PC-3 (cell line): Measurements from ENCODE around the gene DGKI. TPM values are rescaled to one million over a fixed set of nuclear protein-coding genes. Genes with fewer than 3 reads are reported as not detected.

Source experiments
- ATAC-seq: fragments of 200-7000 bp; cut with Tn5 transposase; 2 replicates; pipeline ENCODE4 v1.9.1; 2020; ENCODE audit warnings: mild to moderate bottlenecking, moderate library complexity
- BruUV-seq: library from RNA; stranded (reverse); fragments of 400-500 nt; replicated peaks from 2 replicates; lab custom pipeline; 2021; lab: Mats Ljungman, UMichigan
- CTCF ChIA-PET: fragments of 300-600 bp; sonication (Branson Sonifier 250); formaldehyde crosslinking; loops from one replicate; lab custom pipeline; 2022; ENCODE audit warnings: antibody characterized with exemption; lab: Charles Lee
- POLR2A ChIA-PET: fragments of 300-600 bp; sonication (Branson Sonifier 250); formaldehyde crosslinking; loops from one replicate; lab custom pipeline; 2022; ENCODE audit warnings: antibody characterized with exemption; ENCODE audit not compliant: unreplicated experiment; lab: Charles Lee
- DNase-seq: peaks from one replicate; pipeline ENCODE4 v3.0.0-alpha.2; 2015
- H2AFZ ChIP-seq: fragments of 300-600 bp; sonication (generic); 2 replicates; pipeline ENCODE4 v1.6.0; 2016; ENCODE audit warnings: antibody characterized with exemption, low read length
- H3F3A ChIP-seq: fragments of 300-600 bp; sonication (generic); one replicate; pipeline ENCODE4 v1.6.0; 2017; ENCODE audit warnings: antibody characterized with exemption, low read length, control low read depth, mild to moderate bottlenecking; ENCODE audit not compliant: unreplicated experiment
- H3K27ac ChIP-seq: fragments of 300-600 bp; sonication (generic); 2 replicates; pipeline ENCODE4 v1.5.1; 2016; ENCODE audit warnings: mild to moderate bottlenecking, low read length
- H3K27me3 ChIP-seq: fragments of 300-600 bp; sonication (generic); 2 replicates; pipeline ENCODE4 v1.6.1; 2016; ENCODE audit warnings: low read length, mixed read lengths
- H3K36me3 ChIP-seq: fragments of 300-600 bp; sonication (generic); 2 replicates; pipeline ENCODE4 v1.6.1; 2016; ENCODE audit warnings: low read depth, mixed run types, low read length, mixed read lengths
- H3K4me1 ChIP-seq: fragments of 300-600 bp; sonication (generic); 2 replicates; pipeline ENCODE4 v1.5.1; 2016; ENCODE audit warnings: low read length; ENCODE audit not compliant: insufficient read depth
- H3K4me2 ChIP-seq: fragments of 300-600 bp; sonication (generic); 2 replicates; pipeline ENCODE4 v1.6.0; 2016; ENCODE audit warnings: low read length
- H3K4me3 ChIP-seq: fragments of 300-600 bp; sonication (generic); 2 replicates; pipeline ENCODE4 v1.5.1; 2016; ENCODE audit warnings: mild to moderate bottlenecking, low read length, mixed read lengths
- H3K79me2 ChIP-seq: fragments of 300-600 bp; sonication (generic); 2 replicates; pipeline ENCODE4 v1.6.1; 2017; ENCODE audit warnings: low read length, mixed read lengths
- H3K9ac ChIP-seq: fragments of 300-600 bp; sonication (generic); 2 replicates; pipeline ENCODE4 v1.6.0; 2016; ENCODE audit warnings: mild to moderate bottlenecking, low read length
- H3K9me2 ChIP-seq: fragments of 300-600 bp; sonication (generic); replicated peaks from 2 replicates; pipeline ENCODE4 v1.6.1; 2016; ENCODE audit warnings: mixed run types, low read length, mixed read lengths
- H3K9me3 ChIP-seq: fragments of 300-600 bp; sonication (generic); 2 replicates; pipeline ENCODE4 v1.6.1; 2016; ENCODE audit warnings: low read length, mixed read lengths
- H4K20me1 ChIP-seq: fragments of 300-600 bp; sonication (generic); 2 replicates; pipeline ENCODE4 v1.6.1; 2016; ENCODE audit warnings: low read length, mixed read lengths
- CTCF ChIP-seq: fragments of 300-600 bp; sonication (generic); conservative IDR thresholded peaks from 2 replicates; pipeline ENCODE4 v1.5.1; 2017; ENCODE audit warnings: antibody characterized with exemption, low read depth, mild to moderate bottlenecking, low read length
- EZH2 ChIP-seq: fragments of 300-600 bp; sonication (generic); IDR thresholded peaks from one replicate; pipeline ENCODE4 v1.6.1; 2017; ENCODE audit warnings: antibody characterized with exemption, mild to moderate bottlenecking, low read length; ENCODE audit not compliant: unreplicated experiment
- EZH2phosphoT487 ChIP-seq: fragments of 300-600 bp; sonication (generic); IDR thresholded peaks from 2 replicates; pipeline ENCODE4 v1.6.1; 2018; ENCODE audit warnings: mild to moderate bottlenecking, antibody characterized with exemption, low read length, borderline replicate concordance
- intact Hi-C: fragments of 100-400 bp; cut with micrococcal nuclease; formaldehyde crosslinking; loops from 2 replicates; pipeline ENCODE4 v1.9.0; 2023
- total RNA-seq: library from RNA; depleted of rRNA; stranded (reverse); fragments of >200 nt; gene quantifications from 2 replicates; pipeline ENCODE4 v1.2.3, GENCODE V29; 2014

The DGKI gene
- total RNA-seq, 1 experiment from 2014 or later = not detected

DNA sequence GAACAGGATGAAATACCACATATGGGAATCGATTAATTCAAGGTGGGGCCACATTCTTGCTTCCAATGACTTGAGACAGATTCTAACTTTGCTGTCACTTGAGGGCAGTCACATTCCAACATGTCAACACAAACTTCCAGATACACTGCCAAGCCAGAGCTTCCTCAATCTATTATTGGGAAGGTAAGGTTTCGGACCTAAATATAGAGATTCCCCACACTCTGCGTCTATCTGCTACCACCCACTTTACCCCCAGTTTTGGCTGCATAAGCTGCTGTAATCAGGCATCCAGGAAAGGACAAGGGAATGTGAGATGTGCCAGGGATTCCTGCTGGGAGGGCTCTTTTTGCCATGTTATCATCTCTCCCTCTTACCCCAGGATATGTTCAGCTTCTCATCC lies 20.5 kb upstream of the DGKI start:
- intact Hi-C loops = no loop called here
- no peak overlapping the region for H3K9ac ChIP-seq
- no peaks in the 10 kb centered on the region for H3K9me3 ChIP-seq
- H3K9me2 ChIP-seq = no peaks in the 10 kb centered on the region
- no peaks in the 10 kb centered on the region for H4K20me1 ChIP-seq
- no peak overlapping the region for H3K27ac ChIP-seq
- no peaks in the 10 kb centered on the region for H3K79me2 ChIP-seq
- H3K4me2 ChIP-seq = no peak overlapping the region
- no peak for DNase-seq
- no peaks in the 10 kb centered on the region for H3K27me3 ChIP-seq
- H3F3A ChIP-seq = no peaks in the 10 kb centered on the region
- H3K36me3 ChIP-seq = no peaks in the 10 kb centered on the region
- ATAC-seq = no peak
- H3K4me1 ChIP-seq = no peaks in the 10 kb centered on the region
- CTCF ChIA-PET = no interaction called here
- no peak overlapping the region for H3K4me3 ChIP-seq
- TF ChIP-seq EZH2phosphoT487 (no peak), CTCF (no peak), EZH2 (no peak)
- POLR2A ChIA-PET = no interaction called here
- no TSS peak for BruUV-seq
- no peak overlapping the region for H2AFZ ChIP-seq

- Histone ChIP-seq H3K36me3 (no peaks in the 10 kb centered on the region), H3F3A (no peaks in the 10 kb centered on the region), H3K4me2 (no peak overlapping the region), H3K9me3 (no peaks in the 10 kb centered on the region), H3K27ac (no peak overlapping the region), H3K79me2 (no peaks in the 10 kb centered on the region), H3K27me3 (no peaks in the 10 kb centered on the region), H3K9ac (no peak overlapping the region), H3K4me3 (no peak overlapping the region), H4K20me1 (no peaks in the 10 kb centered on the region), H3K4me1 (no peaks in the 10 kb centered on the region), H2AFZ (no peak overlapping the region), H3K9me2 (no peaks in the 10 kb centered on the region)
- BruUV-seq = no TSS peak
- DNase-seq (no peak), ATAC-seq (no peak)
- intact Hi-C loops = no loop called here
- no peak for TF ChIP-seq CTCF
- TF ChIP-seq EZH2 = no peak
- TF ChIP-seq EZH2phosphoT487 = no peak
- POLR2A ChIA-PET = no interaction called here
- CTCF ChIA-PET = no interaction called here
These were observed 19.0 kb upstream of the DGKI start for GRCh38 chr7:137865764-137866163.

DNA sequence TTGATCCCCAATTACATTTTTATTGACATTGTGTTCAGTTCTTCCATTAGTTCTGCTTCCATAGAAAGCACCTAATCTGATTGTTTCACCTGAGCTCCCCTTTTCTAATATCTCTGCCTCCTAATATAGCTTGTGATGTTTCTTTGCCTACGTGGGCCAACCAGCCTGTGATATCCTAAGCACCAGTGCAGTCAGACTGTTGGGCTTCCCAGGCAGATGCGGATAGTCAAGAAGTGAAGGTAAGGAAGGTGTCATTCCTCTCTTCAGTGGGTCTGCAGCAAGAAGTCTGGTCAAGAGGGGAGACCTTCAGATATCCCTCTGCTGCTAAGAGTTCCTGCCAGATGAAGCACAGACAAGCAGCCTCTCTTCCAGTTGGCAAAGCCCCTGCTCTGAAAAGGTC lies 16.2 kb upstream of the DGKI start:
- H4K20me1 ChIP-seq = no peaks in the 10 kb centered on the region
- no peak for DNase-seq
- no peaks in the 10 kb centered on the region for H3K36me3 ChIP-seq
- no peaks in the 10 kb centered on the region for H3F3A ChIP-seq
- no peak overlapping the region for H3K4me3 ChIP-seq
- ChIA-PET CTCF (no interaction called here), POLR2A (no interaction called here)
- no peak overlapping the region for H3K27ac ChIP-seq
- TF ChIP-seq EZH2phosphoT487 (no peak), EZH2 (no peak), CTCF (no peak)
- ATAC-seq = no peak
- H3K4me2 ChIP-seq = no peak overlapping the region
- H2AFZ ChIP-seq = no peak overlapping the region
- no peaks in the 10 kb centered on the region for H3K4me1 ChIP-seq
- no peaks in the 10 kb centered on the region for H3K27me3 ChIP-seq
- no peaks in the 10 kb centered on the region for H3K9me3 ChIP-seq
- intact Hi-C loops = no loop called here
- no peak overlapping the region for H3K9ac ChIP-seq
- BruUV-seq = no TSS peak
- H3K79me2 ChIP-seq = no peaks in the 10 kb centered on the region
- H3K9me2 ChIP-seq = no peaks in the 10 kb centered on the region
